ENCODE measurements around the gene SKOR2. TPM values are rescaled to one million over a fixed set of nuclear protein-coding genes. Genes with fewer than 3 reads are reported as not detected.

Gene SKOR2
- total and polyA plus RNA-seq, 2 donors (not counting 1 experiment from before 2014, with no cell fraction given): not detected

GRCh38 chr18:47180765-47181164 lies 70.7 kb downstream of the SKOR2 start:
- H3K4me2 ChIP-seq (replicated peaks; ENCODE audit: low read depth, low read length, poor library complexity, severe bottlenecking): no peak overlapping the region
- peaks cover 0 to 19% (median 17%) of the 10 kb centered on the region in 3 donors for H3K9me3 ChIP-seq (ENCODE audit: control extremely low read depth in 1 of 3, control insufficient read depth in 2 of 3, insufficient read depth in 1 of 3, low read length in 2 of 3)
- H3K27me3 ChIP-seq (replicated peaks in 1 of 4; ENCODE audit: control extremely low read depth in 1 of 4, control insufficient read depth in 3 of 4, insufficient read depth in 4 of 4, low read length in 3 of 4): peaks cover 0 to 6% (median 2%) of the 10 kb centered on the region in 4 experiments
- no peak for TF ChIP-seq CTCF (IDR thresholded peaks at IDR 0.05)
- TF ChIP-seq EZH2 (IDR thresholded peaks at IDR 0.05; ENCODE audit: borderline replicate concordance, insufficient read depth, low read depth, low read length, poor library complexity, severe bottlenecking): no peak
- Mint-ChIP-seq H3K4me3 (no peak overlapping the region), H3K27me3 (peaks cover 12% of the 10 kb centered on the region), H3K27ac (no peak overlapping the region), H3K4me1 (peaks cover 7% of the 10 kb centered on the region), H3K9me3 (ENCODE audit: insufficient read depth) (peaks cover 11% of the 10 kb centered on the region)
- H3K79me2 ChIP-seq (ENCODE audit: control insufficient read depth, insufficient read depth, low read length): peaks cover 7% of the 10 kb centered on the region
- no peak overlapping the region for H3K4me3 ChIP-seq (ENCODE audit: control extremely low read depth in 1 of 5, extremely low read depth in 1 of 5, insufficient read depth in 1 of 5, low read depth in 2 of 5, low read length in 4 of 5)
- CTCF ChIA-PET: no interaction called here
- no CpG with 5 or more reads among the region's 3 CpGs for WGBS (ENCODE audit: insufficient coverage)
- H3K27ac ChIP-seq (ENCODE audit: low read length in 2 of 2): no peak overlapping the region
- no peak for DNase-seq
- POLR2A ChIA-PET: no interaction called here
- H3K4me1 ChIP-seq (ENCODE audit: control insufficient read depth in 2 of 2, insufficient read depth in 2 of 2, low read length in 2 of 2): no peaks in the 10 kb centered on the region
- intact Hi-C loops (cut with micrococcal nuclease): no loop called here
- no peak overlapping the region for H3K9ac ChIP-seq (ENCODE audit: low read length)
- H3K36me3 ChIP-seq (replicated peaks in 1 of 2; ENCODE audit: control extremely low read depth in 1 of 2, control insufficient read depth in 1 of 2, extremely low read depth in 1 of 2, insufficient read depth in 2 of 2, low read length in 1 of 2): no peaks in the 10 kb centered on the region
- ATAC-seq (ENCODE audit: low read depth): no peak
- H4K20me1 ChIP-seq (ENCODE audit: control insufficient read depth, insufficient read depth, low read length, poor library complexity, severe bottlenecking): no peaks in the 10 kb centered on the region
- no peak overlapping the region for H2AFZ ChIP-seq (ENCODE audit: insufficient read depth, low read depth, low read length, poor library complexity, severe bottlenecking)

DNA sequence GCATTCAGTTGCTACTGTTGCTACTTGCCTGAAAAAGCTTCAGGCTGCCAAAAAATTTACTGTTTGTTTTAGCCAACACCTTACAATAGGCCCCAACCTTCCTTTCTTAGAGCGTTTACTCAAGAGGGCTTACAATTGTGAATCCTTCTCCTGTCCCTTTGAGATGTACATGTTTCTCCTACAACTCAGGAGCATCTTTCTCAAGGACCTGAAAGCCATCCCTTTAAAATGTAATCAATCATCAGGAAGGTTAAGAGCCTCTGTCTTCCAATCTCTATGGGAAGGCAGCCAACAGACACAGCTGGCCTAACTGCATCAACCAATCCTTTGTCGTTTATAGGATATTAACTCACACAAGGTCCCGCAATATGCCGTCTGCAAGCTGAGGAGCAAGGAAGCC lies 71.9 kb downstream of the SKOR2 start:
- 100% methylated on average over 4 of the region's 4 CpGs for WGBS (ENCODE audit: insufficient coverage)

More for the DNA sequence above, 71.9 kb downstream of the SKOR2 start:
- no peak overlapping the region for H3K4me2 ChIP-seq (replicated peaks; ENCODE audit: low read depth, low read length, poor library complexity, severe bottlenecking)
- Mint-ChIP-seq H3K27me3 (peaks cover 11% of the 10 kb centered on the region), H3K9me3 (ENCODE audit: insufficient read depth) (peaks cover 4% of the 10 kb centered on the region), H3K4me3 (no peak overlapping the region), H3K4me1 (peaks cover 7% of the 10 kb centered on the region), H3K27ac (no peak overlapping the region)
- H3K36me3 ChIP-seq (replicated peaks in 1 of 2; ENCODE audit: control extremely low read depth in 1 of 2, control insufficient read depth in 1 of 2, extremely low read depth in 1 of 2, insufficient read depth in 2 of 2, low read length in 1 of 2): no peaks in the 10 kb centered on the region
- TF ChIP-seq CTCF (IDR thresholded peaks at IDR 0.05) (no peak), EZH2 (IDR thresholded peaks at IDR 0.05; ENCODE audit: borderline replicate concordance, insufficient read depth, low read depth, low read length, poor library complexity, severe bottlenecking) (no peak)
- intact Hi-C loops (cut with micrococcal nuclease): no loop called here
- peaks cover 19% of the 10 kb centered on the region for H3K79me2 ChIP-seq (ENCODE audit: control insufficient read depth, insufficient read depth, low read length)
- no peak overlapping the region for H2AFZ ChIP-seq (ENCODE audit: insufficient read depth, low read depth, low read length, poor library complexity, severe bottlenecking)
- CTCF ChIA-PET: no interaction called here
- peaks cover 5% of the 10 kb centered on the region for H4K20me1 ChIP-seq (ENCODE audit: control insufficient read depth, insufficient read depth, low read length, poor library complexity, severe bottlenecking)
- peaks cover 0 to 6% (median 2%) of the 10 kb centered on the region in 4 experiments for H3K27me3 ChIP-seq (replicated peaks in 1 of 4; ENCODE audit: control extremely low read depth in 1 of 4, control insufficient read depth in 3 of 4, insufficient read depth in 4 of 4, low read length in 3 of 4)
- POLR2A ChIA-PET: no interaction called here
- H3K4me3 ChIP-seq (ENCODE audit: control extremely low read depth in 1 of 5, extremely low read depth in 1 of 5, insufficient read depth in 1 of 5, low read depth in 2 of 5, low read length in 4 of 5): no peak overlapping the region
- H3K9me3 ChIP-seq (ENCODE audit: control extremely low read depth in 1 of 3, control insufficient read depth in 2 of 3, insufficient read depth in 1 of 3, low read length in 2 of 3): peaks cover 0 to 13% (median 7%) of the 10 kb centered on the region in 3 donors
- no peak overlapping the region for H3K9ac ChIP-seq (ENCODE audit: low read length)
- H3K27ac ChIP-seq (ENCODE audit: low read length in 2 of 2): no peak overlapping the region
- ATAC-seq (ENCODE audit: low read depth) (no peak), DNase-seq (no peak)
- H3K4me1 ChIP-seq (ENCODE audit: control insufficient read depth in 2 of 2, insufficient read depth in 2 of 2, low read length in 2 of 2): peaks cover 9 to 12% of the 10 kb centered on the region in 2 donors
